Activated CD4-positive, alpha-beta memory T cell treated with anti-CD3 and anti-CD28 coated beads, Interleukin-2, amount 10 ng/mL, durations not matched to agents 7 days and 5 days (primary cell): ENCODE measurements around the gene DLG1. TPM values are rescaled to one million over a fixed set of nuclear protein-coding genes. Genes with fewer than 3 reads are reported as not detected.
"Not testable (repeated sequence)": the region's sequence is repeated elsewhere in the genome, so short reads cannot be mapped to it uniquely, and the experiment has no call there.

Experiments
- CTCF ChIA-PET: fragments of 350-600 bp; sonication (Branson Sonifier 250); formaldehyde crosslinking; loops from one replicate; lab custom pipeline; 2021; ENCODE audit warnings: antibody characterized with exemption, inconsistent platforms; lab: Charles Lee
- POLR2A ChIA-PET: fragments of 350-600 bp; sonication (Branson Sonifier 250); formaldehyde crosslinking; loops from one replicate; lab custom pipeline; 2021; ENCODE audit warnings: antibody characterized with exemption; lab: Charles Lee
- DNase-seq: peaks from one replicate; pipeline ENCODE4 v3.0.0-alpha.2; 2020
- H3K27ac Mint-ChIP-seq: one replicate; pipeline ENCODE4 v1.8.0; 2021; ENCODE audit warnings: mild to moderate bottlenecking, mixed read lengths
- H3K27me3 Mint-ChIP-seq: one replicate; pipeline ENCODE4 v1.8.0; 2021; ENCODE audit warnings: mixed read lengths
- H3K36me3 Mint-ChIP-seq: one replicate; pipeline ENCODE4 v1.8.0; 2021; ENCODE audit warnings: low read depth, mixed read lengths
- H3K4me1 Mint-ChIP-seq: one replicate; pipeline ENCODE4 v1.8.0; 2021; ENCODE audit warnings: mixed read lengths
- H3K4me3 Mint-ChIP-seq: one replicate; pipeline ENCODE4 v1.8.0; 2021; ENCODE audit warnings: mild to moderate bottlenecking, mixed read lengths
- H3K9me3 Mint-ChIP-seq: one replicate; pipeline ENCODE4 v1.8.0; 2021; ENCODE audit warnings: mixed read lengths
- total RNA-seq, 2 experiments: library from RNA; stranded (reverse); gene quantifications; one replicate each; pipeline ENCODE4 v1.2.3, GENCODE V29; 2021

DLG1 gene
- total RNA-seq, 2 experiments from 2014 or later: 58.2 to 61.4 TPM

DNA sequence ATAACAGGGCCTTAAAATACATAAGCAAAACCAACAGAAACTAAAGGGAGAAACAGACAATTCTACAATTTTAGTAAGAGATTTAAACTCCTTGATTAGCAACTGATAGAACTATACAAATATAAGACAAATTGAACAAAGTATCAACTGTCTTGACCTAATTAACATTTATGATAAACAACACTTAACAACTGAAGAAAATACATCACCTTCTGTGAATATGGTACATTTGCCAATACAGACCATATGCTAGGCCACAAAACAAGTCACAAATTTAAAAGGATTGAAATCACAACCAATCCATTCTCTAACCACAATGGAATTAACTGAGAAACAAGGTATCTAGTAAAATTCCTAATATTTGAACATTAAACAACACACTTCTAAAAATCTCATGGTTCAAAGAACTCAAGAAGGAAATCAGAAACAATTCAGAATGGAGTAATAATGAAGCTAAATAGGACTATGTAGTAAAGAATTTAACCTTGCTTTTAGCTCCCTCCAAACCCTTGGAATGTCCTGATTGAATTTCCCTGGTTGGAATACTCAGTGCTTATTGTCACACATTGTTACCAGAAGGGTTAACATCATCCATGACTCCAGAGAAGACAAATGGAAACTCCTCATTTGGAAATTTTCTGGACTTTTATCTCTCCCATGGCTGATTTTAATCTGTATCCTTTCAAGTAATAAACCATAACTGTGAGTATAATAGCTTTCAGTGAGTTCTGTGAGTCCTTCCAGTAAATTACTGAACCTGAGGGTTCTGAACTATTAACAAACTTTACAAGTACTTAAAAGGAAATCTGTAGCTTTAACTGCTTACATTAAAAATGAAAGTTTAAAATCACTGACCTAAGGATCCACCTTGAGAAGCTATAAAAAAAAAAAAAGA is 88.8 kb downstream of the DLG1 start:
- H3K27ac Mint-ChIP-seq: no peak overlapping the region
- CTCF ChIA-PET: interaction anchor here (0.6 kb wide), 1 partner anchor 296 kb away, joined by 3 read pairs; no protein-coding TSS in a partner anchor
- POLR2A ChIA-PET: no interaction called here

DNA sequence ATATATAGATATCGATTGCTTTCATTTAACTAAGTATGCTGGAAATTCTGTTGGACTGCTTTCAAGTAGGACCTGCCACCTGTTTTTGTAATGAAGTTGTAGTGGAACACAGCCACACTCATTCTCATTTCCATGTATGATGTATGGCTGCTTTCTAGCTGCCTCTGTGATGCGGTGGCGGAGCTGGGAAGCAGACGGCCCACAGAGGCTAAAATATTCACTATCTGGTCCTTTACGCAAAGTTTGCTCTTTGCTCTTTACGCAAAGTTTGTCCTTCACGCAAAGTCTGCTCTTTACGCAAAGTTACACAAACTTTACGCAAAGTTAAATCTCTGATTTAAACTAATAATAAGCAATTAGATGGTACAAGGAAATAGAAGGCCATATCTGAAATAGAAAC is 91.5 kb downstream of the DLG1 start:
- Mint-ChIP-seq H3K4me3 (no peak overlapping the region), H3K36me3 (peaks cover 12% of the 10 kb centered on the region), H3K27ac (no peak overlapping the region), H3K9me3 (no peaks in the 10 kb centered on the region), H3K27me3 (no peaks in the 10 kb centered on the region), H3K4me1 (peaks cover 18% of the 10 kb centered on the region)
- CTCF ChIA-PET: no interaction called here
- POLR2A ChIA-PET: no interaction called here
- no peak for DNase-seq

More for the DNA sequence above, 88.8 kb downstream of the DLG1 start:
- no peak for DNase-seq
- no peaks in the 10 kb centered on the region for H3K9me3 Mint-ChIP-seq
- peaks cover 10% of the 10 kb centered on the region for H3K4me1 Mint-ChIP-seq
- no peaks in the 10 kb centered on the region for H3K27me3 Mint-ChIP-seq
- peaks cover 19% of the 10 kb centered on the region for H3K36me3 Mint-ChIP-seq
- no peak overlapping the region for H3K4me3 Mint-ChIP-seq

DNA sequence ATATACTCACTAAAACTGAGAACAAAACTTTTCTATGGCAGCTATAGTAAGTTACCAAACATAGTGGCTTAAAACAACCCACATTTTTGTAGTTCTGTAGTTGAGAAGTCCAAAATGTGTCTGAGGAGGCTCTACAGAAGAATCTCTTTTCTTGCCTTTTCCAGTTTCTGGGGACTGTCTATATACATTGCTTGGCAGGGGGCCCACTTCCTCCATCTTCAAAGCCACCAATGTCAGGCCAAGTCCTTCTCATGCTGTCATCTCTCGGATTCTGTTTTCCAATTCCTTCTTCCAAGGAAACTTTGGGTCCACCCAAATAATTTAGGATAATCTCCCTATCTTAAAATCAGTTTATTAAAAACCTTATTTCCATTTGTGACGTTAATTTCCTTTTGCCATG is 92.7 kb downstream of the DLG1 start:
- POLR2A ChIA-PET: no interaction called here
- no peaks in the 10 kb centered on the region for H3K27me3 Mint-ChIP-seq
- CTCF ChIA-PET: no interaction called here
- H3K4me3 Mint-ChIP-seq: no peak overlapping the region
- H3K4me1 Mint-ChIP-seq: peaks cover 15% of the 10 kb centered on the region
- H3K9me3 Mint-ChIP-seq: no peaks in the 10 kb centered on the region
- H3K36me3 Mint-ChIP-seq: peaks cover 2% of the 10 kb centered on the region
- no peak overlapping the region for H3K27ac Mint-ChIP-seq
- DNase-seq: no peak

DNA sequence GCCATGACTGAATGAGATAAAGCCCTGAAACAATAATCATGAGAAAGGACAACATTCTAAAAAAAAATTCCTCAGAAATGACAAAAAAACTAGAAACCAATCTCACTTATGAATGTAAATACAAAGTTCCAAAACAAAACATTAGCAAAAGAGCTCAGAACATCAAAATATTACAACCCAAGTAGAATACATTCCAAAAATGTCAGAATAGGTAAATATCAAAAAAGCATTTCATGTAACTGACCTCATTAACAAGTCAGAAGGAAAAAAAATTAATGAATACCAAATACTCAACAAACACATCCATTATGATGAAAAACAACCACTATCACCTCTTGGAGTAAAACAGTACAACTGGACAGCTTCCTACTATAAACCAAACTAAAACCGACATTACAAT is 93.1 kb downstream of the DLG1 start:
- CTCF ChIA-PET: no interaction called here

DNA sequence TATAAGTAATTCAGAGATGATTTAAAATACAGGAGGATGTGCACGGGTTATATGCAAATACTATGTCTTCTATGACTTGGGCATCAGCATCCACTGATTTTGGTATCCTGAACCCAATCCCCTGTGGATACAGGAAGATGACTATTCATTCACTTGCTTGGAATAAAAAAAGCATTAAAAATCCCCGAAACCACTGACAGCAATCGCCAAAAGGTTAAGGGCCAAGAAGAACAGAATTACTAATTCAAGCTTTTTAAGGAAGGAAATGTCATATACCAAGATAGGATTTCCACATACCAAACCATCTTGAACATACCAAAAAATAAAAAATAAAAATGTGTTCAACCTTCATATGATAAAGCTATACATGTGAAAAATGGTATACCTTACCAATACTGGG is 93.7 kb downstream of the DLG1 start:
- Mint-ChIP-seq H3K36me3 (peaks cover 2% of the 10 kb centered on the region), H3K4me1 (peaks cover 10% of the 10 kb centered on the region), H3K4me3 (no peak overlapping the region), H3K9me3 (no peaks in the 10 kb centered on the region), H3K27ac (no peak overlapping the region), H3K27me3 (no peaks in the 10 kb centered on the region)
- ChIA-PET CTCF (interaction anchor here (1.0 kb wide), 1 partner anchor 17 kb away, joined by 5 read pairs; no protein-coding TSS in a partner anchor), POLR2A (no interaction called here)
- no peak for DNase-seq

More for the DNA sequence above, 93.1 kb downstream of the DLG1 start:
- no peak for DNase-seq
- POLR2A ChIA-PET: no interaction called here
- Mint-ChIP-seq H3K4me1 (peaks cover 14% of the 10 kb centered on the region), H3K9me3 (no peaks in the 10 kb centered on the region), H3K27me3 (no peaks in the 10 kb centered on the region), H3K36me3 (peaks cover 2% of the 10 kb centered on the region), H3K27ac (no peak overlapping the region), H3K4me3 (no peak overlapping the region)

DNA sequence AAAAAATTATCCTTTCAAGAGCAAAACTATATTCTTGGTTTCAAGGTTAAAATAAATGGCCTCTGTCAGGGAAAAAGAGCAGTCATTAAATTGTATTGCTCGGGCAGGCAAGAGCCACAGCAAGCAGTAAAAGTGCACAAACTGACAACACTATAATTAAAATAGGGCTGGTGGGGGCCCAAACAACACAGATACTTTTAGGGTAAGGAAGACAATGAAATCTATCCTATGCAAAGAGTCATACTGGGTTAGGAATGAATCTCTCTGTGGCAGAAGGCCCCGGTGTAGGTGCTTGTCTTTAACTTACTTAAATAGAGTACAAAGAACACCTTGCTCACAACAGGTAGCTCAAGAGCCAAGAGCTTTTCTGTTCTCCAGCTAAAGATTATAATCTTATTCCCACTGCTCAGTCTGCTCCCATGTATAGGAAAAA is 94.7 kb downstream of the DLG1 start:
- Mint-ChIP-seq H3K36me3 (peaks cover 2% of the 10 kb centered on the region), H3K4me3 (no peak overlapping the region), H3K9me3 (no peaks in the 10 kb centered on the region), H3K4me1 (peaks cover 10% of the 10 kb centered on the region), H3K27me3 (no peaks in the 10 kb centered on the region), H3K27ac (no peak overlapping the region)
- POLR2A ChIA-PET: no interaction called here
- CTCF ChIA-PET: no interaction called here
- DNase-seq: no peak

DNA sequence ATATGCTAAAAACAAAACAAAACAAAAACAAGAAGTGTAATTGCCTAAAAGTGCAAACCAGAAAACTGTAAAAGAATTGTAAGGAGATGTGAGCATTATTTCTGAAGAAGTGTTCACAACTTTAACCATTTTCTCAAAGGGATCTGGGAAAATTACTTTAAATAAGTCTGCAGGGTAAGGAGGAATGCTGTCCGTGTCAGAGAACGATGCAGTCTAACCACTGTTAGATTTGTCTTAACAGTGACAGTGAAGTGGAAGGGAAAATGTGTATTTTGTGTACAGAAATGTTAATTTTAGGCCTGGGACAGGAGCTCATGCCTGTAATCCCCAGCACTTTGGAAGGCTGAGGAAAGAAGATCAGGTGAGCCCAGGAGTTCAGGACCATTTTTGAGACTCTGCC is 95.7 kb downstream of the DLG1 start:
- H3K36me3 Mint-ChIP-seq: no peaks in the 10 kb centered on the region
- DNase-seq: no peak
- no peak overlapping the region for H3K4me3 Mint-ChIP-seq
- no peaks in the 10 kb centered on the region for H3K27me3 Mint-ChIP-seq
- H3K9me3 Mint-ChIP-seq: no peaks in the 10 kb centered on the region
- no peak overlapping the region for H3K27ac Mint-ChIP-seq
- CTCF ChIA-PET: no interaction called here
- peaks cover 10% of the 10 kb centered on the region for H3K4me1 Mint-ChIP-seq
- POLR2A ChIA-PET: no interaction called here

DNA sequence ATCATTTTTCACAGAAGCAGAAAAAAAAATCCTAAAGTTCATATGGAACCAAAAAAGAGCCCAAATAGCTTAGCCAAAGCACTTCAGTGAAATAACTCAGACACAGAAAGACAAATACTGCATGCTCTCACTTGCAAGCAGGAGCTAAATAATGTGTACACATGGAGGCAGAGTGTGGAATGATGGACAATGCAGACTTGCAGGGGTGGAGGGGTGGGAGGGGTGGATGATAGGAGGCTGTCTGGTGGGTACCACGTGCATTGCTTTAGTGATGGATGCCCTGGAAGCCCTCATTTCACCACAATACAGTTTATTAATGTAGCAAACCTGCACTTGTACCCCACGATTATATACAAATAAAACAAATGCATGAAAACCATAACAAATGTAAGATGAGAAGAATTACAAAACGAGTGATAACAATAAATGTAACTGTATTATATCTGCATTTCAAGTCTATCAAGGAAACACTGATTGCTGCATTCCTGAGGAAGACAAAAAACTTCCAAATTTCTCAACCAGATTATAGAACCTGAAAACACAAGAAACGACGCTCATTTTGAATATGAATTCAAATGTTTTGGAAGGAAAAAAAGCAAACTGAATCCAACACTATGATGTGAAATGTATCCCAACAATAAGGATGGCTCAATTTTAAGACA is 96.5 kb downstream of the DLG1 start:
- H3K36me3 Mint-ChIP-seq: no peaks in the 10 kb centered on the region
- no peak overlapping the region for H3K4me3 Mint-ChIP-seq
- peaks cover 10% of the 10 kb centered on the region for H3K4me1 Mint-ChIP-seq
- DNase-seq: no peak
- POLR2A ChIA-PET: interaction anchor here (0.6 kb wide), 1 partner anchor 599 kb away, joined by 4 read pairs; no protein-coding TSS in a partner anchor
- CTCF ChIA-PET: no interaction called here
- no peaks in the 10 kb centered on the region for H3K9me3 Mint-ChIP-seq
- no peaks in the 10 kb centered on the region for H3K27me3 Mint-ChIP-seq
- H3K27ac Mint-ChIP-seq: no peak overlapping the region

DNA sequence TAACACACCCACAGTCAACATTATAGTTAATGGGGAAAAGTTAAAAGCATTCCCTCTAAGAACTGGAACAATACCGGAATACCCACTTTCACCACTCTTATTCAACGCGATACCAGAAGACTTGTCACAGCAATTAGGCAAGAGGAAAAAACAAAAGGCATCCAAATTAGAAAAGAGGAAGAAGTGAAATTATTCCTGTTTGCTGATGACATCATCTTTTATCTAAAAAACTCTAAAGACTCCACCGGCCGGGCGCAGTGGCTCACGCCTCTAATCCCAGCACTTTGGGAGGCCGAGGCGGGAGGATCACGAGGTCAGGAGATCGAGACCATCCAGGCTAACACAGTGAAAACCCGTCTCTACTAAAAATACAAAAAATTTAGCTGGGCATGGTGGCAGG is 97.6 kb downstream of the DLG1 start:
- H3K4me1 Mint-ChIP-seq, CTCF ChIA-PET, H3K4me3 Mint-ChIP-seq, H3K9me3 Mint-ChIP-seq, DNase-seq, H3K36me3 Mint-ChIP-seq, H3K27ac Mint-ChIP-seq, POLR2A ChIA-PET, H3K27me3 Mint-ChIP-seq: not testable (repeated sequence)

DNA sequence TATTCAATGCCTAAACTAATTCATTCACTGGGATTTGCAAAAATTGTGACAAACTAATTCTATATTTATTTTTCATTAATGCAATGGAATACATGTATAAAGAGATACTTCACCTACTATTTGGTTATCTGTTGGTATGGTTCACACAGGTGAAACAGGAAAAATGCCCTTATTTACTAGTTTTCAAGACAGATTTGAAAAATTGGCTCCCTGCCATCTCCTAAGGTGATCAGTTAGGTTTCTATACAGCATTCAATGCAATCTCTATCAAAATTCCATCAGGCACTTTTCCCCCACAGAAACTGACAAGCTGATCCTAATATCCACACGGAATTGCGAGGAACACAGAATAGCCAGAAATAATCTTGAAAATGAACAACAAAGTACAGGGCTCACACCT is 101.1 kb downstream of the DLG1 start:
- CTCF ChIA-PET: no interaction called here
- Mint-ChIP-seq H3K9me3 (no peaks in the 10 kb centered on the region), H3K27ac (no peak overlapping the region), H3K27me3 (no peaks in the 10 kb centered on the region), H3K36me3 (peaks cover 2% of the 10 kb centered on the region), H3K4me1 (no peaks in the 10 kb centered on the region), H3K4me3 (no peak overlapping the region)
- POLR2A ChIA-PET: no interaction called here
- no peak for DNase-seq

DNA sequence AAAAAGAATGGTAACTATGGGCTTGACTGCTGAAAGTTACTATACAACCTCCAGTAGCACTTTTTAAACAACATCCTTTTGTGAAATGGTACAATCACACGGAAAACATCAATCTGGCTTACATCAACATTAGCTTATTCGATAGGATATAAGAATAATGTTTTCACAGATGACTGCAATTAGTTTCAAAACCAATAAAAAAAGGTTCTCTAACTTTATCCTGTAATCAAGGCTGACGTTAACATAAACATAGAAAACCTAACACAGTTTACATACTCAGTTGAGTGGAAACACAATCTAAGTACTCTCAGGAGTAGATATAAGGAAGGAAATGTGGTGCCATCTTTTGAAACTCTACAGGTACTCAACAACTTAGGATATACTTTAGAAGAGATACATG is 102.2 kb downstream of the DLG1 start:
- no peak for DNase-seq
- Mint-ChIP-seq H3K27me3 (no peaks in the 10 kb centered on the region), H3K27ac (no peak overlapping the region), H3K4me3 (no peak overlapping the region), H3K9me3 (no peaks in the 10 kb centered on the region), H3K4me1 (no peaks in the 10 kb centered on the region), H3K36me3 (peaks cover 4% of the 10 kb centered on the region)
- POLR2A ChIA-PET: no interaction called here
- CTCF ChIA-PET: interaction anchor here (0.7 kb wide), 1 partner anchor 24 kb away, joined by 3 read pairs; no protein-coding TSS in a partner anchor

DNA sequence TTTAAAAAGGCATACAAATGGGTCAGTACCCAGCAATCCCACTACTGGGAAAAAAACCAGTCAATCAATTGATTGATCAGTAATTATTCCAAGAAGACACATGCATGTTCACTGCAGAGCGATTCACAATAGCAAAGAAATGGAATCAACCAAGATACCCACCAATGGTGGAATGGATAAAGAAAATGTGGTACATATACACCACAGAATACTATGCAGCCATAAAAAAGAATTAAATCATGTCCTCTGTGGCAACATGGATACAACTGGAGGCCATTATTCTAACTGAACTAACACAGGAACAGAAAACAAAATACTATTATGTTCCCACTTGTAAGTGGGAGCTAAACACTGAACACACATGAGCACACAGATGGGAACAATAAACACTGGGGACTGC is 103.1 kb downstream of the DLG1 start:
- no peak for DNase-seq
- Mint-ChIP-seq H3K4me3 (no peak overlapping the region), H3K27ac (no peak overlapping the region), H3K9me3 (no peaks in the 10 kb centered on the region), H3K27me3 (no peaks in the 10 kb centered on the region), H3K36me3 (peaks cover 4% of the 10 kb centered on the region), H3K4me1 (no peaks in the 10 kb centered on the region)
- ChIA-PET CTCF (no interaction called here), POLR2A (no interaction called here)

DNA sequence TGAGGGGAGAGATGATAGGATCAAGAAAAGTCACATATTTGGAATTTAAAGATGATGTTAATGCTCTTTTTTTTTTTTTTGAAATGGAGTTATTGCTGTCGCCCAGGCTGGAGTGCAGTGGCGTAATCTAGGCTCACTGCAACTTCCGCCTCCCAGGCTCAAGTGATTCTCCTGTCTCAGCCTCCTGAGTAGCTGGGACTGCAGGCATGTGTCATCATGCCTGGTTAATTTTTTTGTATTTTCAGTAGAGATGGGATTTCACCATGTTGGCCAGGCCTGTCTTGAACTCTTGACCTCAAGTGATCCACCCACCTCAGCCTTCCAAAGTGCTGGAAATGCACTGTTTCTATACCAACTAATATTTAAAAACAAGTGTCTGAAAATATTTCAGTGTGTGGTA is 104.7 kb downstream of the DLG1 start:
- DNase-seq, H3K9me3 Mint-ChIP-seq, H3K4me3 Mint-ChIP-seq, H3K27ac Mint-ChIP-seq, H3K27me3 Mint-ChIP-seq, H3K36me3 Mint-ChIP-seq, POLR2A ChIA-PET, CTCF ChIA-PET: not testable (repeated sequence)
- H3K4me1 Mint-ChIP-seq: peaks cover 12% of the 10 kb centered on the region
